Tibial nerve (tissue), 3 donors: ENCODE results near the gene EBF4.

Experiments used
- CTCF ChIP-seq, 5 experiments: fragments of 200-600 bp in 3 of 5; fragments of 450-650 bp in 2 of 5; sonication (generic) in 3 of 5; IDR thresholded peaks; one replicate each; pipeline ENCODE4 v1.5.1; 2016 to 2019; ENCODE audit warnings: antibody characterized with exemption in 5 of 5, mild to moderate bottlenecking in 3 of 5, moderate library complexity in 2 of 5
- POLR2A ChIP-seq, 2 donors: fragments of 450-650 bp; IDR thresholded peaks; one replicate each; pipeline ENCODE4 v1.6.1; 2017; ENCODE audit warnings: antibody characterized with exemption in 2 of 2, mild to moderate bottlenecking in 2 of 2, moderate library complexity in 2 of 2

DNA sequence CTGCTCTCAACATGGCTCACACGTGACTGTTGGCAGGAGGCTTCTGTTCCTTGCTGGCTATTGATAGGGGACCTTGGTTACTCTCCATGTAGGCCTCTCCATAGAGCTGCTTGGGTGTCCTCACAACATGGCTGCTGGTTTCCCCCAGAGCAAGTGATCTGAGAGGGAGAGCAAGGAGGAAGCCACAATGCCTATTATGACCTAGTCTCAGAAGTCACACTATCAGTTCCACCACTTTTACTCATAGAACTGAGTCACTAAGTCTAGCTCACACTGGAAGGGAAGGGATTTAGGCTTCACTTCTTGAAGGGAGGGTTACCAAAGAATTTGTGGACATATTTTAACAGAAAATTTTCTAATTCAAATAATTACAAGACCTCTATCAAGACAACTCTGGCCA lies 48.9 kb upstream of the EBF4 start:
- TF ChIP-seq CTCF (IDR thresholded peaks at IDR 0.05), result no peak
- TF ChIP-seq POLR2A (IDR thresholded peaks at IDR 0.05), result no peak
